Heart right ventricle (tissue), 16 donors: Measurements from ENCODE around the gene F10. TPM values are rescaled to one million over a fixed set of nuclear protein-coding genes. Genes with fewer than 3 reads are reported as not detected.

Experiments used
- ATAC-seq, 8 donors: fragments of 200-7000 bp; cut with Tn5 transposase; one replicate each; pipeline ENCODE4 v1.9.1; 2020; ENCODE audit warnings: mild to moderate bottlenecking in 8 of 8, moderate library complexity in 8 of 8, moderate number of reproducible peaks in 1 of 8
- DNase-seq, 2 donors: peaks; one replicate each; pipeline ENCODE4 v3.0.0-alpha.2; 2020
- H3K27ac ChIP-seq, 10 donors: fragments of 200-600 bp; sonication (generic) in 2 of 10; one replicate each; pipeline versions ENCODE4 v1.5.0 to v1.8.0; 2020 to 2022; ENCODE audit warnings: mild to moderate bottlenecking in 3 of 10
- H3K27me3 ChIP-seq, 7 donors: fragments of 200-600 bp; one replicate each; pipeline ENCODE4 v1.8.0; 2021 to 2022; ENCODE audit warnings: mild to moderate bottlenecking in 2 of 7
- H3K36me3 ChIP-seq, 9 donors: fragments of 200-600 bp; sonication (generic) in 1 of 9; one replicate each; pipeline versions ENCODE4 v1.5.0 to v1.8.0; 2020 to 2022; ENCODE audit warnings: mild to moderate bottlenecking in 2 of 9
- H3K4me1 ChIP-seq, 9 donors: fragments of 200-600 bp; sonication (generic) in 1 of 9; one replicate each; pipeline versions ENCODE4 v1.5.0 to v1.8.0; 2020 to 2022; ENCODE audit warnings: mild to moderate bottlenecking in 4 of 9
- H3K4me3 ChIP-seq, 10 donors: fragments of 200-600 bp; sonication (generic) in 2 of 10; one replicate each; pipeline versions ENCODE4 v1.5.0 to v1.8.0; 2020 to 2022; ENCODE audit warnings: mild to moderate bottlenecking in 7 of 10, moderate library complexity in 2 of 10
- H3K9me3 ChIP-seq, 11 donors: fragments of 200-600 bp in 10 of 11; sonication (generic) in 2 of 11; one replicate each; pipeline versions ENCODE4 v1.5.0 to v1.8.0; 2013 to 2022; ENCODE audit warnings: mild to moderate bottlenecking in 2 of 11, control low read depth in 1 of 11, moderate library complexity in 1 of 11
- CTCF ChIP-seq, 9 donors: fragments of 200-600 bp; sonication (generic) in 2 of 9; IDR thresholded peaks; one replicate each; pipeline versions ENCODE4 v1.5.0 to v1.8.0; 2021 to 2022; ENCODE audit warnings: antibody characterized with exemption in 9 of 9, mild to moderate bottlenecking in 5 of 9, moderate library complexity in 1 of 9
- WGBS, 2 donors: extraction: QIAGEN DNeasy Blood & Tissue Kit; methylation state at CpG; one replicate each; pipeline ENCODE4 v1.1.7; 2013; ENCODE audit warnings: inconsistent platforms in 1 of 2; 5-methylcytosine and 5-hydroxymethylcytosine counted together
- intact Hi-C, 10 donors: fragments of 100-400 bp; cut with DNase I; formaldehyde crosslinking; loops; one replicate each; pipeline versions ENCODE4 v1.11.1 to v1.14.2; 2022
- polyA plus RNA-seq, 2 donors: library from polyadenylated mRNA; stranded (reverse); fragments of 200-250 nt; gene quantifications; one replicate each; pipeline ENCODE4 v1.2.3, GENCODE V29; 2013
- total RNA-seq, 10 donors: library from RNA; stranded (reverse); fragmentation: NEBNext Ultra II Directional in 3 of 10; extraction: Animal tissue kit (Norgen Biotek cat#: 25700) in 3 of 10; gene quantifications; one replicate each; pipeline versions ENCODE4 v1.2.1 to v1.2.4, GENCODE V29; 2021 to 2023
- donor health status: Arrhythmogenic right ventricular cardiomyopathy.
- donor health status: ischemic (EF 13 %, LVEDD 7.1; RV severe dilation, severe dysfunction).
- donor health status: healthy with polysubstance abuse.
- donor health status: DM: no; HTN: yes; CAD: no.
- donor health status: DM: no; HTN: no; CAD: no.
- donor health status: ischemic (EF 25% LVEDD 6.9; RV normal size, moderate dysfunction).
- donor health status: ischemic (EF 25% LVEDD 5.7; RV mildly dilated, moderate dysfunction).
- donor health status: healthy.
- donor health status: DM: yes; HTN: yes; CAD: no.
- donor health status: Ischemic cardiomyopathy.
- donor health status: ischemic (EF 35%, LVEDD 5.7; RV mildly dilated, moderate dysfunction).
- donor health status: nonischemic (EF 11% LVEDD 7.7; RV severe dilation, severe dysfunction).
- donor health status: DM: yes; HTN: yes; CAD: no.
- donor health status: PGD.
- donor health status: ischemic (EF 29% LVEDD 5.4; RV normal size, mild dysfunction).
- donor health status: nonischemic (EF 23%, LVEDD 6.1; RV moderate dilation, normal function).

The F10 gene
- total and polyA plus RNA-seq, 12 donors, result 1.7 to 15.1 (median 6.3) TPM

- Histone ChIP-seq H3K4me1 (peaks cover 0 to 14% (median 0%) of the 10 kb centered on the region in 9 donors), H3K4me3 (no peak overlapping the region), H3K27ac (no peak overlapping the region), H3K27me3 (no peaks in the 10 kb centered on the region), H3K36me3 (peaks cover 0 to 91% (median 9%) of the 10 kb centered on the region in 9 donors), H3K9me3 (no peaks in the 10 kb centered on the region)
- TF ChIP-seq CTCF (IDR thresholded peaks at IDR 0.05), result no peak
- ATAC-seq, result peak in 1 of 8 donors; percentile 4
- intact Hi-C loops, result no loop called here
- 93 to 96% methylated on average over 17 of the region's 17 CpGs for WGBS, 2 donors
- no peak for DNase-seq
Observed at GRCh38 chr13:113075711-113076110, 46.9 kb upstream of the F10 start.

DNA sequence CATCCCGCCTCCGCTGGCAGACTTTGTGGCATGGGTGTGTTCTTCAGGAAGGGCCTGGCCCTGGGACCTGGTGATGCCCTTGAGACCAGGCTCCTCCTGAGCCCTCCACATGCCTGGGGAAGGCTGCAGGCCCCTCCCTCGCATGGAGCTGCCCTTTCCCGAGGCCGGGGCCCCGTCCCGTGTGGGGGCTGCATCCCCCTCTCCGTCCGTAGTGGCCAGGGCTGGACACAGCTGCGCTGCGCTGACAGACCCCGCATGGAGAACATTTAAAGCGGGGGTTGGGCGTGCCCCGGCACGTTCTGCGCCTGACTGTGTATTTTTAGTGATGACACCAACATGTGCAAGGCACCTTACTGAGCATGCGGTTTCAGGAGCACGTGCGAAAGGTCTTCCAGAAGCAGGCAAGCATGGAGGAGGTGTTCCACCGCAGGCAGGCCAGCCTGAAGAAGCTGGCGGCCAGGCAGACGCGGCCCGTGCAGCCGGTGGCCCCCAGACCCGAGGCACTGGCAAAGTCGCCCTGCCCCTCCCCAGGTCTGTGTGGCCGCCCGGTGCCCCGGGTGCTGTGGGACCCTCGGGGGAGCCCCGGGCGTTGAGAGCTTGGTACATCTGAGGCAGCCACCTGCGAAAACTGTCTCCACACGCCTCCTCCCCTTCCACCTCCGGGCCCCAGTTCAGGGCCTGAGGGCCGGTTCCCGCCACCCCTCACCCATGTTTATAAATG lies 45.8 kb upstream of the F10 start:
- TF ChIP-seq CTCF (IDR thresholded peaks at IDR 0.05), result no peak
- ATAC-seq (no peak), DNase-seq (no peak)
- Histone ChIP-seq H3K27me3 (no peaks in the 10 kb centered on the region), H3K27ac (no peak overlapping the region), H3K4me3 (no peak overlapping the region), H3K9me3 (no peaks in the 10 kb centered on the region), H3K4me1 (peaks cover 0 to 14% (median 0%) of the 10 kb centered on the region in 9 donors), H3K36me3 (peaks cover 0 to 91% (median 9%) of the 10 kb centered on the region in 9 donors)
- intact Hi-C loops, result no loop called here
- WGBS, 2 donors, result 94% methylated on average over 39 of the region's 39 CpGs

DNA sequence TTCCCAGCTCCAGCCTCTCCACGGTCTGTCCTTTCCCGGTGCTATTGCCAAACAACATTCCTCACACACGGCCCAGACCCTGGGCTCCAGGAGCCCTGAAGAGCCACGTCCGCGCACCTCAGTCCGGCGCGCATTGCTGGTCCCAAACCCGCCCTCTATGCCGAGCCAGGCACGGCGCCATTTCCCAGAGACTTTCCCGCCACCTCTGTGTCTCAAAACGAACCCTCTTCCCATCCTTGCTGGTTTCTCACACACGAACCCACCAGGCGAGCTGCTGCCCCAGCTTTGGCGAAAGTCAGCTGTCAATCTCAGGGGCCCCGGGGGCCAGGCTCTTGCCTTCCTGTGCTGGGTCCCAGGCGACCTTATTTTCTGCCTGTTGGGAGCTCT lies 45.0 kb upstream of the F10 start:
- no peaks in the 10 kb centered on the region for H3K27me3 ChIP-seq
- ATAC-seq (no peak), DNase-seq (no peak)
- no peak for TF ChIP-seq CTCF (IDR thresholded peaks at IDR 0.05)
- H3K4me3 ChIP-seq, result no peak overlapping the region
- H3K36me3 ChIP-seq, result peaks cover 0 to 92% (median 9%) of the 10 kb centered on the region in 9 donors
- intact Hi-C loops, result no loop called here
- WGBS, 2 donors, result 88 to 89% methylated on average over 20 of the region's 20 CpGs
- peaks cover 0 to 14% (median 0%) of the 10 kb centered on the region in 9 donors for H3K4me1 ChIP-seq
- H3K9me3 ChIP-seq, result no peaks in the 10 kb centered on the region
- no peak overlapping the region for H3K27ac ChIP-seq

DNA sequence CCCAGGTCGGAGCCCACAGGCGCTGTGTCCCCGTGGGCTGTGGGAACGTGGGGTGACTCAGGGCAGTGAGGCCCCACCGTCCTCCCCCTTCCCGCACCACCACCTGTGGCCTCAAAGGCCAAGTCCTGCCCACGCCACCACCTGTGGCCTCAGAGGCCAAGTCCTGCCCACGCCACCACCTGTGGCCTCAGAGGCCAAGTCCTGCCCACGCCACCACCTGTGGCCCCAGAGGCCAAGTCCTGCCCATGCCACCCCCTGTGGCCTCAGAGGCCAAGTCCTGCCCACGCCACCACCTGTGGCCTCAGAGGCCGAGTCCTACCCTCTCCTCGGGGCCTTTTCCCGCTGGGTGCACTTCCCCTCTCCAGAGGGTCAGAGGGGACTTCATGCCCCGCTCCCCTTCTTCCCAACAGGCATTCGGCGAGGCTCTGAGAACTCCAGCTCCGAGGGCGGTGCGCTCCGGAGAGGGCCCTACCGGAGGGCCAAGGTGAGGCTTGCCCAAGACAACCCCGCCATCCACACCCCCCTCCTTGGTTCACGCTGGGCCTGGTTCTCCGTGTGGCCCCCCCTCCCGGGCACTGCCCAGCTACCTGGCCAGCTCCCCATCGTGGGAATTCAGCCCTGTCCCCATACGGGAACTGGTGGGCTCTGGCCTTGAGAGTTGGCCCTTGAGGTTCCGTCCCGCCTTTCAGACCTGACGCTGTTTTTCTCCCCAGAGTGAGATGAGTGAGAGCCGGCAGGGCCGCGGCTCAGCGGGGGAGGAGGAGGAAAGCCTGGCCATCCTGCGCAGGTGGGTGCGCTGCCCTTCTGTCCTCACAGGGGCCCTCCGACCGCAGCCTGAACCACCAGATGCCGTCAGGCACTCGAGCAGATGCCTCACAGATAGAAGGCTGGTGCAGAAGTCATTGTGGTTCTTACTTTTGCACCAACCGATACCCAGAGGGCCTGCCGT lies 44.4 kb upstream of the F10 start:
- 94 to 95% methylated on average over 42 of the region's 42 CpGs for WGBS, 2 donors
- DNase-seq (no peak), ATAC-seq (no peak)

More for the DNA sequence above, 44.4 kb upstream of the F10 start:
- TF ChIP-seq CTCF (IDR thresholded peaks at IDR 0.05), result no peak
- Histone ChIP-seq H3K36me3 (peaks cover 0 to 93% (median 9%) of the 10 kb centered on the region in 9 donors), H3K4me3 (no peak overlapping the region), H3K4me1 (peaks cover 0 to 14% (median 0%) of the 10 kb centered on the region in 9 donors), H3K9me3 (no peaks in the 10 kb centered on the region), H3K27ac (no peak overlapping the region), H3K27me3 (no peaks in the 10 kb centered on the region)
- intact Hi-C loops, result no loop called here
